AG09309 (cell line): Measurements from ENCODE around the gene ACTR8.

Experiments
- DNase-seq: peaks from one replicate; pipeline ENCODE4 v3.0.0-alpha.2; 2010; ENCODE audit warnings: low read depth
- H3K4me3 ChIP-seq: 2 replicates; pipeline ENCODE4 v1.5.1; 2011; ENCODE audit warnings: mild to moderate bottlenecking, low read depth, low read length, moderate library complexity; ENCODE audit not compliant: control insufficient read depth
- TF ChIP-seq, protein P1 (sequence below): IDR thresholded peaks from 2 replicates; pipeline ENCODE4 v1.5.1; 2011; ENCODE audit warnings: mild to moderate bottlenecking, low read depth, low read length, inconsistent platforms; ENCODE audit not compliant: insufficient read depth, control insufficient read depth; ENCODE audit errors: missing control alignments

The ACTR8 gene

DNA sequence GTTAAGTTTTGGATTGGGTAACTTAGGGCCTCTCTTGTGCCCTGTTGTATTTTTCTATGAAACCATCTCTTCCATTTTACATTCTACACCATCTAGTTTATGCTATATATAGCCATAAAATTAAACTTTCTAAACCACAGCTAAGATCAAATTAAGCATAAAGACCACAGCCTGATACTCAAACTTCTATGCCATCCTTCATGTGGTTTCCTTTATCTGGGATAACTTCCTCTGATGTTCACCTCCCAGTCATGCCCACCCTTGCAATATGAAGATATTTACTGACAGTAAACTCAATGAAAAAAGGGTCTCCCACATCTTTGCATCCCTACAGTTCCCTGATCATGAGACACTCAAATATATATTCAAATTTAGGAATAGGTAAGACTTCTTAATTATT, 5.5 kb upstream of the ACTR8 start:
- H3K4me3 ChIP-seq, result no peak overlapping the region
- DNase-seq, result no peak
- TF ChIP-seq, protein P1, sequence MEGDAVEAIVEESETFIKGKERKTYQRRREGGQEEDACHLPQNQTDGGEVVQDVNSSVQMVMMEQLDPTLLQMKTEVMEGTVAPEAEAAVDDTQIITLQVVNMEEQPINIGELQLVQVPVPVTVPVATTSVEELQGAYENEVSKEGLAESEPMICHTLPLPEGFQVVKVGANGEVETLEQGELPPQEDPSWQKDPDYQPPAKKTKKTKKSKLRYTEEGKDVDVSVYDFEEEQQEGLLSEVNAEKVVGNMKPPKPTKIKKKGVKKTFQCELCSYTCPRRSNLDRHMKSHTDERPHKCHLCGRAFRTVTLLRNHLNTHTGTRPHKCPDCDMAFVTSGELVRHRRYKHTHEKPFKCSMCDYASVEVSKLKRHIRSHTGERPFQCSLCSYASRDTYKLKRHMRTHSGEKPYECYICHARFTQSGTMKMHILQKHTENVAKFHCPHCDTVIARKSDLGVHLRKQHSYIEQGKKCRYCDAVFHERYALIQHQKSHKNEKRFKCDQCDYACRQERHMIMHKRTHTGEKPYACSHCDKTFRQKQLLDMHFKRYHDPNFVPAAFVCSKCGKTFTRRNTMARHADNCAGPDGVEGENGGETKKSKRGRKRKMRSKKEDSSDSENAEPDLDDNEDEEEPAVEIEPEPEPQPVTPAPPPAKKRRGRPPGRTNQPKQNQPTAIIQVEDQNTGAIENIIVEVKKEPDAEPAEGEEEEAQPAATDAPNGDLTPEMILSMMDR, result no peak

DNA sequence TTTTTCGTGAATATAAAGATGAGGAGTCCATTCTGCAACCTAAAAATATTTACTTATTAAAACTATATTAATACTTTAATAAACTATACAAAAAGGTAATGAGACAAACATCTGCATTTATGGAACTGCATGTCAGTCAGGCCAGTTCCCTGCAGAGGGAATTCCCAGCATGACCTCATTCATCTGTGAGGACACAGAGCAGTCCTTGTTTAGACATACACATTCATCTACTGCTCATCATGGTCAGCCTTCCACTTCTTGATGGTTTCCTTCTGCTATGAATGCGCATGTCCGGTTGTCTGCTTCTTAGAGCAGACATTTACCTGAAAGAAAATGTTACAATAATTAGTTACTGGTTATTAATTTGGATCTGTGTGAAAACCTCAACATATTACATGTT, 3.3 kb upstream of the ACTR8 start:
- H3K4me3 ChIP-seq, result no peak overlapping the region
- DNase-seq, result no peak
- TF ChIP-seq, protein P1, result no peak

DNA sequence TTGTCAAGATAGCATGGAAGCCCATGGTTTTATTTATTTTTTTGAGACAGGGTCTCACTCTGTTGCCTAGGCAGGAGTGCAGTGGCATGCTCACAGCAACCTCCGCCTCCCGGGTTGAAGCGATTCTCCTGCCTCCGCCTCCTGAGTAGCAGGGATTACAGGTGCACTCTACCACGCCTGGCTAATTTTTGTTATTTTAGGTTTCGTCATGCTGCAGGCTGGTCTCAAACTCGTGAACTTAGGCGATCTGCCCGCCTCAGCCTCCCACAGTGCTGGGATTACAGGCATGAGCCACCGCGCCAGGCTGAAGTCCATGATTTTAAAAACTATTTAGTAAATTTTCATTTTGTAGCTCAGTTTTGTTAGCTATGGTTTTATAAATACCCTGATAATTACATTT, 2.7 kb upstream of the ACTR8 start:
- DNase-seq, result no peak
- no peak overlapping the region for H3K4me3 ChIP-seq
- TF ChIP-seq, protein P1, result no peak

DNA sequence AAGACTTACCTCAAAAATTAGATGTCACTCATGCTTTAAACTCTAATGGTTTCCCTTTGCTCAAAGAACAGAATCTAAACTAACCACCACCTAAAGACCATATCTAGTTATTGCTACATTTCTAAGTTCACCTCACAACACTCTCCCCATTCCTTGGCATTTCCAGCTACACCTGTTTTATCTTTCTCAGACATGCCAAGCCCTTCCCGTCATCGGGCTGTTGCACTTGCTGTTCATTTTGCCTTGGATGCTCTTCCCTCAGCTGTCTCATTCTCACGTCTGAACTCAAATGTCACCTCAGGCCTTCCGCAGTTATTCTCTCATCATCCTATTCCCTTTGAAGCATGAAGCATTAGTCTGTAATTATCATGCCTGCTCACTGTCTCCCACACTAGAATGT, 1.1 kb upstream of the ACTR8 start:
- TF ChIP-seq, protein P1, result no peak
- DNase-seq, result no peak
- H3K4me3 ChIP-seq, result no peak overlapping the region

DNA sequence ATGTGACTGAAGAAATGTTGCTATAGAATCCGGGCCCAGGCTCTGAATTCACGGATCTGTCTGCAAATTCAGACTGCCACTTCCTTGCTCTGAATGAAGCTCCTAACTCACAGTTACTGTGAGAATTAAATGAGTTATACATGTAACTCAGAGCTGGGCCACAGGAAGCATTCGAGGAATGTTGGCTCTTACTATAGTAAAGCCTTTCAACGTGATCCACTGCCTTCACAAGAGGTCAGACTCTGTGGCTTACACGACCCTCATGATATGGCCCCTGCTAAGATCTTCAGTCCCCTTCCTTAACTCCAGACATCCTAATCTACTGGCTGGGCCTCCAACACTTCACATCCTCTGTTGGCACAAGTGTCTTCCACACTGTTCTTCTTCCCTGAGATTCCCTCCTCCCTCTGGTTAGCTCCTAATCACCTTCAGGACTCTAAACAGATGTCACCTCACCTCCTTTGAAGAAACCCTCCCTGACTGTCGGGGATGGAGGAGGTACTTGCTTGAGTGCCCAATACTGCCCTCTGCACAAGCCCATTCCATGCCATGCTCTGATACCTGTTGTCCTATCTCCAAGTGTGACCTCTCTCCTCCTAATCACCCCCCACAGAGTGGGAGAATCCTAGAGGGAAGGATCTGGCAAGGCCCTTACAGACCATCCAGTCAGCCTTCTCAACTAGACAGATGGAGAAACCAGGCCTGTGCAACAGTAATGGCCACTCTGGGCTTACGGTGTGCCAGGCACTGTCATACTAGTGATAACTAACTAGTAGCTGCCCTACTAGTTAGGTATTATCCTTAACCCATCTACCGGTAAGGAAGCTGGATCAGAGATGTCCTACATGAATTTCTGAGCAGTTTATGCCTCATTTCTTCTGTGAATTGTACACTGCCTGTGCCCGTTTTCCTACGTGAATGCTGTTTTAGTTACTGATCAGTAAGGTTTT, 1.3 kb downstream of the ACTR8 start:
- no peak for DNase-seq
- peak overlapping the region; percentile 67 for H3K4me3 ChIP-seq
- TF ChIP-seq, protein P1, result no peak

DNA sequence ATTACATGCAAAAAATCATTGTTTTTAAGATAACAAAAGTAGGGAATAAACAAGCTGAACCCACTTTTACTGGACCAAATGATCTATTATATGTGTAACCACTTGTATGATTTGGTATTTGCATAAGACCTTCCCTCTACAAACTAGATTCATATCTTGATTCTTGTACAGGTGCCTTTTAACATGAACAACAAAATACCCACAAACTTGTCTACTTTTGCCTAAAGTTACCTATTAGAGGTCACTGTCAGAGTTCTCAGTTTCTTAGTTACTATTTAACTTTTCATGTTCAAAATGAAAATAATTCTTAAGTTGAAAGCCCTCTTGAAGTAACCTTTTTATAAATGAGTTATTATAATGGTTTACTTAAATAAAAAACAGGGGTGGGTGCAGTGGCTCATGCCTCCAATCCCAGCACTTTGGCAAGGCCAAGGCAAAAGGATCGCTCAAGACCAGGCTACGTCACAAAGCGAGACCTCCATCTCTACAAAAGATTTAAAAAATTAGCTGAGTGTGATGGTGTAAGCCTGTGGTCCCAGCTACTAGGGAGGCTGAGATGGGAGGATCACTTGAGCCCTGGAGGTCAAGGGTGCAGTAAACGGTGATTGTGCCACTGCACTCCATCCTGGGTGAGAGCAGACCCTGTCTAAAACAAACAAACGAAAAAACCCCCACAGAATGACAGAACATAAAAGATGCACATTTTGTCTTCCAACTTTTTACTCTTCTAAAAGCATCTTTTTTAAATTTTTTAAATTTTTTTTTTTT, 16.0 kb downstream of the ACTR8 start:
- DNase-seq, result no peak
- TF ChIP-seq, protein P1, result no peak
- no peak overlapping the region for H3K4me3 ChIP-seq
